NCI-H748 (cell line): ENCODE measurements around the gene PDE3B.
"Not testable (repeated sequence)": the region's sequence is repeated elsewhere in the genome, so short reads cannot be mapped to it uniquely, and the experiment has no call there.

Experiments
- DNase-seq: peaks from one replicate; lab custom pipeline; 2025; ENCODE audit not compliant: unreplicated experiment; lab: John Stamatoyannopoulos, UW

The PDE3B gene

DNA sequence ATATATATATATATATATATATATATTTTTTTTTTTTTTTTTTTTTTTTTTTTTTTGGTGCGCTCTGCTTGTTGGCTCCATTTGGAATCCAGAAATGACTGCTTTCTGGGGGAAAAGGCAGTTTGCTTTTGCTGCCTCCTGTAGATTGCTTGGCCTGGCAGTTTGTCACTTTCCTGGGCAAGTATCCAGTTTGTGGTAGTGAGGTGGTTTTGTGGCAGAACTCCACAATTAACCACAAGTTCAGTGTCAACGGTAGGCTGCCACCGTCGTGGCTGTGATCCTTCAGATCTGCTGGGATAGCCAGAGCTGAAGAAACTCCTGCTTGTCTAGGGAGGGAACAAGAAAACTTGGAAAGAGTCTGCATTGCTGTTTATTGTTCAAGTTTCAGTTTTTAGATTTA, 5.0 kb upstream of the PDE3B start:
- DNase-seq, result no peak

- DNase-seq, result peak; percentile 22
These were observed 1.8 kb upstream of the PDE3B start for GRCh38 chr11:14641801-14642200.

GRCh38 chr11:14642453-14642852, 1.2 kb upstream of the PDE3B start:
- no peak for DNase-seq

GRCh38 chr11:14642873-14643696, 519 bp upstream of the PDE3B start:
- DNase-seq, result peak; percentile 28

GRCh38 chr11:14644226-14645014, 816 bp downstream of the PDE3B start:
- DNase-seq, result peak; percentile 84

DNA sequence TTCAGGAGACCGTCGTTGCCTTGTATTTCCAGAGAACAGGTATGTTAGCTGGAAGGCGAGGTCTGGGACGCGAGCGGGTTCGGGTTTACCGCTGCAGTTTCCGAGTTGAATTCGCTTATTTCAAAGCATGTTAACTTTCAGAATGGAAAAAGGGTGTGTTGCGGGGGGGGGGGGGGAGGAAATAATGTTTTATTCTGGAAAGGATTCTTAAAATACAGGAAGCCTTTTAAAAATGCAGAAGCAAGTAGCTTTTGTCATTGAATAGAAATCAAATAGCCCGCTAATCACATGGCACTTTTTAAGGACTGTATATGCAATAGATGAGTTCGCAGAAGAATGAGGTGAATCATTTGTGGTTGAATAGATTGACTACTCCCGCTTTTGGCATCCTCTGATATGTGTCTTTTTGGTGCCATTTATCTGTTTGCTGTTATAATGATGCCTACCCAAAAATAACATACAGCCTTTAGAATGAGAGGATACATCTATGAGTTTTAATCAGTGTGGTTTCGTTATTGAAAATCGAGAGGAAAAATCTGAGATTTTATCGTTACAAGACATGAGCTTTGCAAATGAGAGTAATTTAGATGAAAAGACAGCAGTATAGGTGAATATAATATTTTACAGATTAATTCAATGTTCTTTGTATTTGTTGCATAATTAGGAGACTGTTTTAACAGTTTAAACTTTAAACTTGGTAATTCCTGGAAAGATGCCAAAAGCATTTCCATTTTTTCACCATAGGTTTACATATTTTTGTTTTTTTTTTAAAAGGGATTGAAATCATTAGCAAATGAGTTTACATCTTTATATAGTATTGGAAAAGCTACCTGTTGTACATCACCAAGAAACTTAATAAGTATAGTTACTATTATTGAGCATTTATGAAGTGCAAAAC, 1.7 kb downstream of the PDE3B start:
- peak; percentile 67 for DNase-seq

GRCh38 chr11:14645985-14646900, 2.6 kb downstream of the PDE3B start:
- no peak for DNase-seq

DNA sequence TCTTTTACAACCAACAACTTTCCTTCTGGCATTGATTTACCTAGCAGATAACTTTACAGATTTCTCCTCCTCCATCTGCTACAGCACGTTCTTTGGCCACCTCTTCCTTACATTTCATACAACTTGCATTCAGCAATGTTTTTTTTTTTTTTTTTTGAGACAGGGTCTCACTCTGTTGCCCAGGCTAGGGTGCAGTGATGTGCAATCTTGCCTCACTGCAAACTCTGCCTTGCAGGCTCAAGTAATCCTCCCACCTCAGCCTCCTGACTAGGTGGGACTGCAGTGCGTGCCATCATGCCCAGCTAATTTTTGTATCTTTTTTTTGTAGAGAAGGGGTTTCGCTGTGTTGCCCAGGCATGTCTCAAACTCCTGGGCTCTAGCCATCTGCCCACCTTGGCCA, 6.5 kb downstream of the PDE3B start:
- no peak for DNase-seq

DNA sequence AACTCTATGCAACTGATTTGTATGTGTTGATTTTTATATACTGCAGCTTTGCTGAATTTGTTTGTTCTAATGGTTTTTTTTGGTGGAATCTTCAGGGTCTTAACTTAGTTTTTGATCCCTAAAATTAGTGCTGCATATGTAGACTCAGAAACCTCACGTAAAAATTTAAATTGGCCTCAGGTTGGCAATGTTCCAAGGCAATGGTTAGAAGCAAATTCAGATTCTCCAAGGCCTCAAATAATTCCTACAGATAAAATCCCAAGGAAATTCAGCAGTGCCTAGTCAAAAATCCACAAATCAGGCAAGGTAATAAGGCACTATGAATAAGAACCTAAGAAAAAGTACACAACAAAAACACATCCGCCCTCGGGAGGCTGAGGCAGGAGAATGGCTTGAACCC, 9.5 kb downstream of the PDE3B start:
- DNase-seq, result no peak

DNA sequence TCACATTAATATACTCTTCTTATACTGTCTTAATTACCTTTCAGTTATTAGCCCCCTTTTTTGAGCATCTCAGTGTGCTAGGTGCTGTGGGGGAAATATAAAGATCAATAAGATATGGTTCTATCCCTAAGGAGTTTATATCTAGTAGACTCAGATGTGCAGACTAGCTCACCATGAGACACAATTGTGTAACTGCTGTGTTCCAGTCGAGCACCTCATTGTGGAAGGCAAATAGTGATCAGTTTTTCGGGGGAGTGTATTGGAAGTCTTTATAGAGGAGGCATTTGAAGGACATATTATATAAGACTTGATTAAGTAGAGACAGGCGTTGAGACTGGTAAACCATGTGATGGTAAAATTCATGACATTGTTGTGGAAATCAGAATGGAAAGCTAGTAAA, 11.8 kb downstream of the PDE3B start:
- no peak for DNase-seq

DNA sequence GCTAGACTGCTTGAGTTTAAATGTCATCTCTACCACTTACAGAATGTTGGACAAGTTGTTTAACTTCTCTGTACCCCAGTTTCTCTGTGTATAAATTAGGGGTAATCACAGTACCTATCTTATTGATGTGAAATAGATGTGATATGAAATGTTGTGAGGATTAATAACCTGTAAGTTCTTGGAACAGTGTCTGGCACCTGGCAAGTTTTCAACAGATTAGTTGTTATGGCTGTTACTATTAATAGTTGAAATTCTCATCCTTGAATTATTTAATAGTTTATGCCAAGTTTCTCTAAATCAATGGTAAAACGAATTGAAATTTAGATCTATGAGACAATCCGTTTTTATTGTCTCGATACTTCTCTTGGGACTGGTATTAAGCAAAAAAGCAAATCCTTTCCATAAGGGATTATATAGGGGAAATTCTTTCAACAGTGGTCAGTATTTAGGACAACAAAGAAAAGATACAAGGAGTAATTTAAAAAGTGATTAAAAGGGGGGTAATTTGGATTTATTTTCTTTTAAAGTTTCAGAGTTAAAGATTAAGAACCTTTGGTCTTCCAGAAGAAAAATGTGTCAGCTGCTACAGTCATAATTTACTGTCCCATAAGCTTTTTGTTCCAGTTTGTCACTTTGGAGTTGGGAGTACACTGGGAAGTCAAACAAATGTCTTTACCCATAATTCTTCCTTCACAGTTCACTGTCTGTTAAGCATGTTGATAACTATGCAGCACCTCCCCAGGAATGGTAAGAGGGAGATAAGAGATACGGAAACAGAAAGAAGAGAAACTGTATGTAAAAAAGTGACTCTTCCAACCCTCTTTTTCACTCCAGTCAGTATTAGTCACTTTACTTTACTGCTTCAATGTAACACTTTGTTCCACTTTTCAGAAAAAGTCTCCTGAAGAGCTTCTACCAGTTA, 13.2 kb downstream of the PDE3B start:
- no peak for DNase-seq

DNA sequence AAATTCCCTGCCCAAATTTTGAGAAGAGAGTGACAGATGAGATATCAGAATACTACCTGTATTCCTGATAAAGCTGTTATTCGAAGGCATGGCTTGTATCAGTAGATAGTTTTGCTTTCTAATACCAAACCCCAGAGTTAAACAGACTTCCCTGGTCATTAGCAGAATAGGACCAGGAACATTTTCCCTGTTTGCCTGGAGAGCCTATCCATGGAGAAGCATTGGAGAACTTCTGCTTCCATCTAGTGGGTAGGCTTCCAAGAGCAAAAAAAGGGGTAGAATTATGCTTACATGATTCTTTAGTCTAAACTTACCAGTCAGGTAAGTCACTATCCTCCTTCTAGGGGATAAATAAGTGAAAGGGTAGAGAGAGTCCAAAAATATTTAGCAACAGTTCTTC, 14.2 kb downstream of the PDE3B start:
- no peak for DNase-seq

GRCh38 chr11:14664926-14665325, 21.3 kb downstream of the PDE3B start:
- DNase-seq, result not testable (repeated sequence)

GRCh38 chr11:14667329-14667728, 23.7 kb downstream of the PDE3B start:
- not testable (repeated sequence) for DNase-seq

GRCh38 chr11:14668731-14669301, 25.2 kb downstream of the PDE3B start:
- no peak for DNase-seq

GRCh38 chr11:14669499-14669898, 25.9 kb downstream of the PDE3B start:
- no peak for DNase-seq

GRCh38 chr11:14669958-14670357, 26.4 kb downstream of the PDE3B start:
- DNase-seq, result no peak

DNA sequence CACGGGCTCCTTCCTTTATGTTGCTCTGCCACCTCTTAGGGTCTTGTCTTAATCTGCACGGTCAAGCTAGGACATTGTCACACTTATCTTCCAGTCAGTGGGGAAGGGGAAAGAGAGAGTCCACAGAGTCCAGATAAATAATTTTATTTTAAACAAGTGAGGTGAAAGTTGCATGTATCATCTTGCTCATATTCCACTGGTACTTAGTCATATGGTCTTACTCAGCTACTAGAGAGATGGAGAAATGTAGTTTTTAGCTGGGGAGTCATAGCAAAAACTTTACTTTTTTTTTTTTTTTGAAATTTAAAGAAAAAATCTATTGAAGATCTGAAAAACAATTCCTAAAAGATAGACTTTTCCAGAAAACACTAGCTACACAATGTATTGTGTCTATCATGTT, 29.0 kb downstream of the PDE3B start:
- DNase-seq, result no peak

- DNase-seq, result no peak
These were observed 29.8 kb downstream of the PDE3B start for GRCh38 chr11:14673421-14673820.
